ENCODE results near the gene PARD3.

DNA sequence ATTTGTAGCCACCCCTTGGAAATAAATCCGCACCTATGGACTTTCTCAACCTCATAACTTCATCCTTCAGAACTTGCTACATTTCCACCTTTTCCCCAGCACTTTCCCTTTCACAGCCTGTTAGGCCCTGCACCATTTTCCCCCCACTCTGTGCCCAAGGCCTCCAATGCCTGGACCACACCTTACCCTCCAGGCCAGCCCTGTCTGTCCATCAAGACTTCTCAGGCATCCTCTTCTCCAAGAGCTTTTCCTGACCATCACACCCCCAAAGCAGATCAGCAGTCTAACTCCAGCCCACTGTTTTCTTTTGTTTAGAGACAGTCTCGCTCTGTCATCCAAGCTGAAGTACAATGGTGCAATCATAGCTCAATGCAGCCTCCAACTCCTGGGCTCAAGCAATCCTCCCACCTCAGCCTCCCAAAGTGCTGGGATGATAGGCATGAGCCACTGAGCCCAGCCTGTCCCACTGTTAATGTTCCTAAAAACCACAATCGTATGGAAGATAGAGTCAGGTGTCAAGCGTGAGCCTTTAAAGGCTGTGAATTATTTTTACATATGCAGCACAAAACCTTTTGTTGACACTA is 116.8 kb downstream of the PARD3 start:
- no peak for TF ChIP-seq POLR2A (IDR thresholded peaks at IDR 0.05)
- TF ChIP-seq, protein P1, sequence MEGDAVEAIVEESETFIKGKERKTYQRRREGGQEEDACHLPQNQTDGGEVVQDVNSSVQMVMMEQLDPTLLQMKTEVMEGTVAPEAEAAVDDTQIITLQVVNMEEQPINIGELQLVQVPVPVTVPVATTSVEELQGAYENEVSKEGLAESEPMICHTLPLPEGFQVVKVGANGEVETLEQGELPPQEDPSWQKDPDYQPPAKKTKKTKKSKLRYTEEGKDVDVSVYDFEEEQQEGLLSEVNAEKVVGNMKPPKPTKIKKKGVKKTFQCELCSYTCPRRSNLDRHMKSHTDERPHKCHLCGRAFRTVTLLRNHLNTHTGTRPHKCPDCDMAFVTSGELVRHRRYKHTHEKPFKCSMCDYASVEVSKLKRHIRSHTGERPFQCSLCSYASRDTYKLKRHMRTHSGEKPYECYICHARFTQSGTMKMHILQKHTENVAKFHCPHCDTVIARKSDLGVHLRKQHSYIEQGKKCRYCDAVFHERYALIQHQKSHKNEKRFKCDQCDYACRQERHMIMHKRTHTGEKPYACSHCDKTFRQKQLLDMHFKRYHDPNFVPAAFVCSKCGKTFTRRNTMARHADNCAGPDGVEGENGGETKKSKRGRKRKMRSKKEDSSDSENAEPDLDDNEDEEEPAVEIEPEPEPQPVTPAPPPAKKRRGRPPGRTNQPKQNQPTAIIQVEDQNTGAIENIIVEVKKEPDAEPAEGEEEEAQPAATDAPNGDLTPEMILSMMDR (IDR thresholded peaks at IDR 0.05): no peak
